Stimulated activated CD4-positive, alpha-beta T cell treated with anti-CD3 and anti-CD28 coated beads, Interleukin-4, amount 100 ng/mL, for 1 hour (primary cell): ENCODE data around the gene HSPBP1.

Experiments
- DNase-seq: peaks from one replicate; pipeline ENCODE4 v3.0.0-alpha.2; 2020

The HSPBP1 gene

GRCh38 chr19:55273978-55274707, 5.8 kb downstream of the HSPBP1 start:
- DNase-seq, result no peak

- no peak for DNase-seq
These were observed 7.8 kb downstream of the HSPBP1 start for GRCh38 chr19:55272142-55272541.

- DNase-seq, result no peak
These were observed 9.6 kb downstream of the HSPBP1 start for GRCh38 chr19:55270172-55270942.

- no peak for DNase-seq
These were observed 10.6 kb downstream of the HSPBP1 start for GRCh38 chr19:55269299-55269698.

- no peak for DNase-seq
These were observed 13.1 kb downstream of the HSPBP1 start for GRCh38 chr19:55266840-55267239.

GRCh38 chr19:55266404-55266803, 13.5 kb downstream of the HSPBP1 start:
- DNase-seq, result no peak

GRCh38 chr19:55265723-55266386, 14.1 kb downstream of the HSPBP1 start:
- DNase-seq, result no peak

- no peak for DNase-seq
These were observed 14.7 kb downstream of the HSPBP1 start for GRCh38 chr19:55265173-55265572.

GRCh38 chr19:55264531-55264930, 15.4 kb downstream of the HSPBP1 start:
- DNase-seq, result no peak

GRCh38 chr19:55262359-55262758, 17.6 kb downstream of the HSPBP1 start:
- no peak for DNase-seq

GRCh38 chr19:55261671-55262126, 18.2 kb downstream of the HSPBP1 start:
- no peak for DNase-seq

- DNase-seq, result peak; percentile 22
These were observed 20.2 kb downstream of the HSPBP1 start for GRCh38 chr19:55259540-55260210.

GRCh38 chr19:55258828-55259539, 20.9 kb downstream of the HSPBP1 start, which contains the start of gene PPP6R1:
TSS of gene PPP6R1 (minus strand) at chr19:55259017. CDS start at chr19:55247103, 11,914 bp downstream.
- DNase-seq, result peak; percentile 94

- DNase-seq, result peak; percentile 67
These were observed 21.5 kb downstream of the HSPBP1 start for GRCh38 chr19:55258476-55258827.

GRCh38 chr19:55257461-55258420, 22.2 kb downstream of the HSPBP1 start:
- peak; percentile 31 for DNase-seq

- DNase-seq, result no peak
These were observed 23.1 kb downstream of the HSPBP1 start for GRCh38 chr19:55256562-55257460.

- DNase-seq, result peak; percentile 61
These were observed 24.1 kb downstream of the HSPBP1 start for GRCh38 chr19:55255618-55256423.

GRCh38 chr19:55254625-55254977, 25.3 kb downstream of the HSPBP1 start:
- no peak for DNase-seq
